ENCODE results near the gene ST7.

DNA sequence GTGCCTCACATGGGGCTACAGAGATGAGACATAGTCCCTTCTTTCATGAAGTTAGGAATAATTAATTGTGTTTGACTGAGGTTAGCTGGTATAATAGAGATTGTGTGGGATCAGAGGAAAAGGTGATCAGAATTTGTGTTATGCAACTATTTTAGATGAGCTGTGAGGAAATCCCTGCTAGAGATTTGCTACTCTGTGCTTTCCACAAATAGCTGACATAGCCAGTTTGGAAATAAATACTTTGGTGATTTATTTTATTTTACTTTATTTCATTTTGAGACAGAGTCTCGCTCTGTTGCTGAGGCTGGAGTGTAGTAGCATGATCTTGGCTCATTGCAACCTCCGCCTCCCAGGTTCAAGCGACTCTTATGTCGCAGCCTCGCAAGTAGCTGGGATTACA lies 32.3 kb downstream of the ST7 start:
- TF ChIP-seq, protein P1, sequence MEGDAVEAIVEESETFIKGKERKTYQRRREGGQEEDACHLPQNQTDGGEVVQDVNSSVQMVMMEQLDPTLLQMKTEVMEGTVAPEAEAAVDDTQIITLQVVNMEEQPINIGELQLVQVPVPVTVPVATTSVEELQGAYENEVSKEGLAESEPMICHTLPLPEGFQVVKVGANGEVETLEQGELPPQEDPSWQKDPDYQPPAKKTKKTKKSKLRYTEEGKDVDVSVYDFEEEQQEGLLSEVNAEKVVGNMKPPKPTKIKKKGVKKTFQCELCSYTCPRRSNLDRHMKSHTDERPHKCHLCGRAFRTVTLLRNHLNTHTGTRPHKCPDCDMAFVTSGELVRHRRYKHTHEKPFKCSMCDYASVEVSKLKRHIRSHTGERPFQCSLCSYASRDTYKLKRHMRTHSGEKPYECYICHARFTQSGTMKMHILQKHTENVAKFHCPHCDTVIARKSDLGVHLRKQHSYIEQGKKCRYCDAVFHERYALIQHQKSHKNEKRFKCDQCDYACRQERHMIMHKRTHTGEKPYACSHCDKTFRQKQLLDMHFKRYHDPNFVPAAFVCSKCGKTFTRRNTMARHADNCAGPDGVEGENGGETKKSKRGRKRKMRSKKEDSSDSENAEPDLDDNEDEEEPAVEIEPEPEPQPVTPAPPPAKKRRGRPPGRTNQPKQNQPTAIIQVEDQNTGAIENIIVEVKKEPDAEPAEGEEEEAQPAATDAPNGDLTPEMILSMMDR (IDR thresholded peaks at IDR 0.05), result no peak
- TF ChIP-seq POLR2AphosphoS5 (IDR thresholded peaks at IDR 0.05) (no peak), POLR2A (IDR thresholded peaks at IDR 0.05) (no peak), EP300 (IDR thresholded peaks at IDR 0.05; ENCODE audit: low read depth) (no peak)

Measured in transverse colon (tissue), 4 donors.